ENCODE results near the gene LRRFIP1. TPM values are rescaled to one million over a fixed set of nuclear protein-coding genes. Genes with fewer than 3 reads are reported as not detected.

The LRRFIP1 gene
- total RNA-seq, 4 donors from 2014 or later = 142 to 213 (median 191) TPM

DNA sequence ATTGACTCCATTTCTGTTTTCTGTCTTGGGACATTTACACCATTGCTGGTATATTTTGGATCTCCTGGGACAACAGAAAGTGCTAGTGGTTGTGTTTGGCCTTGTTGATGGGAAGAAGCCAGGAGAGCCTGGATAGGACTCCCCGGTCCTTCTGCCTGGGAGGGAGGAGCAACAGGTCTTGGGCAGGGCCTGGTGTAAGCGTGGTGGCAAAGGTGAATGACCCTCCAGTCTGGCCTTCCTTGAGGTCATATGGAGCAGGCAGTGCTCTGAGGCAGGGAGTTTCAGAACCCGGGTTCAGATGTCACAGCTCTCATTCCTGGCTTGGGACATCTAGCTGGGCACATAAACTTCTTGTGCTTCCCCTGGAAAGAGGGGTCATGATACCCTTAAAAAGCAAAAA, 115.2 kb downstream of the LRRFIP1 start:
- Histone ChIP-seq H3K36me3 (peaks cover 0 to 21% (median 11%) of the 10 kb centered on the region in 4 donors), H3K4me3 (no peak overlapping the region), H3K9me3 (no peaks in the 10 kb centered on the region), H3K27me3 (no peaks in the 10 kb centered on the region), H3K27ac (replicated peaks in 1 of 4) (peak overlapping the region; percentile 72 to 86 (median 85)), H3K4me1 (peaks cover 76 to 91% (median 86%) of the 10 kb centered on the region in 4 donors)
- WGBS = 96% methylated on average over 3 of the region's 3 CpGs
- intact Hi-C loops (cut with DNase I) = loop anchor here (10.0 kb wide), 2 partner anchors 228 to 628 kb away; no protein-coding TSS in a partner anchor
- no peak for DNase-seq (ENCODE audit: extremely low spot score)
- TF ChIP-seq EP300 (IDR thresholded peaks at IDR 0.05) = no peak
- no peak for TF ChIP-seq POLR2AphosphoS5 (IDR thresholded peaks at IDR 0.05)
- TF ChIP-seq POLR2A (IDR thresholded peaks at IDR 0.05; ENCODE audit: low read depth) = no peak
- TF ChIP-seq, protein P1, sequence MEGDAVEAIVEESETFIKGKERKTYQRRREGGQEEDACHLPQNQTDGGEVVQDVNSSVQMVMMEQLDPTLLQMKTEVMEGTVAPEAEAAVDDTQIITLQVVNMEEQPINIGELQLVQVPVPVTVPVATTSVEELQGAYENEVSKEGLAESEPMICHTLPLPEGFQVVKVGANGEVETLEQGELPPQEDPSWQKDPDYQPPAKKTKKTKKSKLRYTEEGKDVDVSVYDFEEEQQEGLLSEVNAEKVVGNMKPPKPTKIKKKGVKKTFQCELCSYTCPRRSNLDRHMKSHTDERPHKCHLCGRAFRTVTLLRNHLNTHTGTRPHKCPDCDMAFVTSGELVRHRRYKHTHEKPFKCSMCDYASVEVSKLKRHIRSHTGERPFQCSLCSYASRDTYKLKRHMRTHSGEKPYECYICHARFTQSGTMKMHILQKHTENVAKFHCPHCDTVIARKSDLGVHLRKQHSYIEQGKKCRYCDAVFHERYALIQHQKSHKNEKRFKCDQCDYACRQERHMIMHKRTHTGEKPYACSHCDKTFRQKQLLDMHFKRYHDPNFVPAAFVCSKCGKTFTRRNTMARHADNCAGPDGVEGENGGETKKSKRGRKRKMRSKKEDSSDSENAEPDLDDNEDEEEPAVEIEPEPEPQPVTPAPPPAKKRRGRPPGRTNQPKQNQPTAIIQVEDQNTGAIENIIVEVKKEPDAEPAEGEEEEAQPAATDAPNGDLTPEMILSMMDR (IDR thresholded peaks at IDR 0.05) = no peak

DNA sequence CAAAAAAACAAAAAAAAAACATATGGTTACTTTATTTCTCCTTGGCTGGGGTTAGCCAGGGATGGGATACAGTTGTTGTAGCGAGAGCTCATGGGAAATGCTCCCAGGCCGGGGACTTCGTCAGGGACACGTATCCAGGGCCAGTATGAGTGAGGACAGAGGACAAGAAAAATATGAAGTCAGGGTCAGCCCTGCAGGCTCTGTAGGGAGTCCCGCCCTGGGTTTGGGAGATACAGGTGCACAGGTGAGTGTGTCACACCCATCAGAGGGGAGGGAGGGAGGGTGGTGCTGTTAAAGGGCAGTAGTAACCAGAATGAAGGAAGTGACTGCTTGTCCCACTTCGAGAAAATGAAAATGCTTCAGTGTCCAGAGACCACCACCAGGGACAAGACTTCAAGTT, 115.6 kb downstream of the LRRFIP1 start:
- H3K36me3 ChIP-seq = peaks cover 0 to 24% (median 15%) of the 10 kb centered on the region in 4 donors
- intact Hi-C loops (cut with DNase I) = loop anchor here (10.0 kb wide), 2 partner anchors 228 to 628 kb away; no protein-coding TSS in a partner anchor
- H3K27ac ChIP-seq (replicated peaks in 1 of 4) = peak overlapping the region; percentile 72 to 86 (median 85)
- peaks cover 72 to 87% (median 82%) of the 10 kb centered on the region in 4 donors for H3K4me1 ChIP-seq
- TF ChIP-seq POLR2AphosphoS5 (IDR thresholded peaks at IDR 0.05) (no peak), POLR2A (IDR thresholded peaks at IDR 0.05; ENCODE audit: low read depth) (no peak), EP300 (IDR thresholded peaks at IDR 0.05) (no peak)
- TF ChIP-seq, protein P1 (IDR thresholded peaks at IDR 0.05) = no peak
- DNase-seq (ENCODE audit: extremely low spot score) = no peak
- WGBS = 94% methylated on average over 6 of the region's 6 CpGs
- no peaks in the 10 kb centered on the region for H3K9me3 ChIP-seq
- H3K4me3 ChIP-seq = no peak overlapping the region
- no peaks in the 10 kb centered on the region for H3K27me3 ChIP-seq

DNA sequence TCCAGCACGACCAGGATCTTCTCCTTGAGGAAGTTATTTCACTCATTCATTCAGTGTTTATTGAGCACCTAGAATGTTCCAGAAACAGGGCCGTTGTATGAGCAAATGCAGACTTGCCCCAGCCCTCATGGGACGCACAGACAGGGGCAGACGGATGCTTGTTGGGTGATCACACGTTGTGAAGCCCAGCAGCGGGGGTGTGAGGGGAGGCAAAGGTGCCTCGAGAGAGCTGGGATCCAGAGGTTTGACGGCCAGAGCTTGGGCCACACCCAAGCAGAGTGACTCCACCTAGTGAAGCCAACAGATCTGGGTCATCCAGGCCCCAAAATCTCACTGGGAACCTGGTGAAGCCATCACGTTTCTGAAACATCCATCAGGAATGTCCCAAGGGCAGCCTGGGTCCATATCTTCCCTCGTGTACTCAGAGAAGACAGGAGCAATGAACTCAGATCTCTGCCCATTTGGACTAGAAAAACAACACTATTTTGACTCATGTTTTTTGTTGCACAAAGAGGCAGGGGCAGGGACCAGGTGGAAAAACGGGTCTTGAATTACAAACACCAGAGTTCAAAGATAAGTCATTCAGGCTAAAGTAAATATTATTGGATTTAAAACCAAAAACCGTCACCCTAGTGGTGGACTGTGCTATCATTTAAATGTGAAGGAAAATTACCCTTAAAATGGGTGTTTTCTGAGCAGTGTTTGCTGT, 116.3 kb downstream of the LRRFIP1 start:
- 42% methylated on average over 6 of the region's 12 CpGs for WGBS

DNA sequence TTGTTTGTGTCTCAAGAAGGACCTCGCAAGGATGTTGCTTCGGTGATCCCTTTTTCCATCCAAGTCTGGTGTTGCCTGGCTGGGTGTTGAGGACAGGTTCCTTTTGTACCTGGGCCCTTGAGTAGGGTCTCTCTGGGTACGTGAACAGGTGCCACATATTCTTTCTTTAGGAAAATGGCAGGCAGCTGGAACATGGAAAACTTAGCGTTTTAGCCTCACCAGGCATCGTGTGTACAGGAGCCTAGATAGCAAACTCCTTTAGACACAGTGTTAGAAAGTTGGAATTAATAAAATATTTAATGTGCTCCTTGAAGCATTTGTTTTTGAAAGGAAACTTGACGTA, 116.9 kb downstream of the LRRFIP1 start:
- peaks cover 60 to 74% (median 70%) of the 10 kb centered on the region in 4 donors for H3K4me1 ChIP-seq

More for the DNA sequence above, 116.3 kb downstream of the LRRFIP1 start:
- Histone ChIP-seq H3K4me1 (peaks cover 65 to 80% (median 75%) of the 10 kb centered on the region in 4 donors), H3K27me3 (no peaks in the 10 kb centered on the region), H3K27ac (replicated peaks in 1 of 4) (peak overlapping the region; percentile 72 to 86 (median 85)), H3K4me3 (no peak overlapping the region), H3K36me3 (peaks cover 0 to 27% (median 19%) of the 10 kb centered on the region in 4 donors), H3K9me3 (no peaks in the 10 kb centered on the region)
- intact Hi-C loops (cut with DNase I) = loop anchor here (10.0 kb wide), 2 partner anchors 229 to 629 kb away; no protein-coding TSS in a partner anchor
- no peak for DNase-seq (ENCODE audit: extremely low spot score)
- TF ChIP-seq POLR2A (IDR thresholded peaks at IDR 0.05; ENCODE audit: low read depth) (no peak), EP300 (IDR thresholded peaks at IDR 0.05) (no peak), POLR2AphosphoS5 (IDR thresholded peaks at IDR 0.05) (peak; percentile 10 to 14)
- TF ChIP-seq, protein P1 (IDR thresholded peaks at IDR 0.05) = peak in 2 of 3 experiments; percentile 8 to 14

More for the DNA sequence above, 116.9 kb downstream of the LRRFIP1 start:
- peak overlapping the region; percentile 59 to 86 (median 78) for H3K27ac ChIP-seq (replicated peaks in 1 of 4)
- no peak overlapping the region for H3K4me3 ChIP-seq
- intact Hi-C loops (cut with DNase I) = loop anchor here (10.0 kb wide), 2 partner anchors 229 to 629 kb away; no protein-coding TSS in a partner anchor
- no peak for DNase-seq (ENCODE audit: extremely low spot score)
- H3K36me3 ChIP-seq = peaks cover 5 to 32% (median 24%) of the 10 kb centered on the region in 4 donors
- H3K27me3 ChIP-seq = no peaks in the 10 kb centered on the region
- TF ChIP-seq EP300 (IDR thresholded peaks at IDR 0.05) (no peak), POLR2A (IDR thresholded peaks at IDR 0.05; ENCODE audit: low read depth) (no peak), POLR2AphosphoS5 (IDR thresholded peaks at IDR 0.05) (no peak)
- TF ChIP-seq, protein P1 (IDR thresholded peaks at IDR 0.05) = no peak
- H3K9me3 ChIP-seq = no peaks in the 10 kb centered on the region
- WGBS = 66% methylated on average over 6 of the region's 6 CpGs

Measured in esophagus muscularis mucosa (tissue), 4 donors.